ENCODE results near the gene GM2A.

Gene GM2A

DNA sequence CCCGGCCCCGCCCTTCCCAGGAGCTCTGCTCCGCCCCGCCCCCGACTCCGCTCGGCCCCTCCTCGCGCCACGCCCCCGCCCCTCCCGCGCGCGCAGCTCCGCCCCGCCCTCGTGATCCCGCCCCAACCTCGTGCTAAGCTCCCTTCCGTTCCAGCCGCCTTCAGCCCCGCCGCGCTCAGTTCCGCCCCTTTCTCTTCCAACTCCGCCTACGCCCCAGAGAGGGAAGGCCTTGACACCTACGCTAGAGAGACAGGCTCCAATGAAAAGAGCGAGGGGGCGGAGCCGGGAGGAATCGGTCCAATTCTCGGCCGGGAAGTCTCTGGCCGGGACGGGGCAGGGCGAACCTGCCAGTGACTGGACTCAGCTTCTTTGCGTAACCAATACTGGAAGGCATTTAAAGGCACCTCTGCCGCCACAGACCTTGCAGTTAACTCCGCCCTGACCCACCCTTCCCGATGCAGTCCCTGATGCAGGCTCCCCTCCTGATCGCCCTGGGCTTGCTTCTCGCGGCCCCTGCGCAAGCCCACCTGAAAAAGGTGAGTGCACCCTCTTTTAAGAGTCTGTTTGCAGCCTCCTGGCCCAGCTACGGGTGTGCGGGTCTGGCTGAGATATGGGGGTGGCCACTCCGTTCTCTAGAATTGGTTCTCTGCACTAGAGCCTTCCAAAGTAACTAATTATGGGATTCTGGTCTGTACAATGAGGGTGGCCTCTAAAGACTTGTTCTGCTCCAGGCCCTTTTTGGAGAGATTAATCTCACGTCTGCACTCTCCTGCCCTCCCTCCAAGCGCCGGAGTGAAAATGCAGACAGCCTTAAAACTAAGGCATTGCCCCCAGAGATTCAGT lies at the start of gene GM2A:
Gene GM2A, plus strand, starts transcription at position 424 of the 843 bp plus-strand sequence. Its CDS starts 32 bp downstream, at position 456.
- peak; percentile 86 for DNase-seq

DNA sequence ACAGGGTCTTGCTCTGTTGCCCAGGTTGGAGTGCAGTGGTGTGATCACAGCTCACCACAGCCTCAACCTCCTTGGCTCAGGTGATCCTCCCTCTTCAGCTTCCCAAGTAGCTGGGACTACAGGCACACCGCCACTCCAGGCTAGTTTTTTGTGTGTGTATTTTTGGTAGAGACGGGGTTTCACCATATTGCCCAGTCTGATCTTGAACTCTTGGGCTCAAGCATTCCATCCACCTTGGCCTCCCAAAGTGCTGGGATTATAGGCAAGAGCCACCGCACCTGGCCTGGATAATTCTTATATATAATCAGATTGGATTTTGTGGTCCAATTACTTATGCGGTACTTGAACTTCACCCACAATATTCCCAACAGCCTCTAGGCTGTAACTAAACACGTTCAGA lies 48.9 kb upstream of the GM2A start:
- no peak for DNase-seq

DNA sequence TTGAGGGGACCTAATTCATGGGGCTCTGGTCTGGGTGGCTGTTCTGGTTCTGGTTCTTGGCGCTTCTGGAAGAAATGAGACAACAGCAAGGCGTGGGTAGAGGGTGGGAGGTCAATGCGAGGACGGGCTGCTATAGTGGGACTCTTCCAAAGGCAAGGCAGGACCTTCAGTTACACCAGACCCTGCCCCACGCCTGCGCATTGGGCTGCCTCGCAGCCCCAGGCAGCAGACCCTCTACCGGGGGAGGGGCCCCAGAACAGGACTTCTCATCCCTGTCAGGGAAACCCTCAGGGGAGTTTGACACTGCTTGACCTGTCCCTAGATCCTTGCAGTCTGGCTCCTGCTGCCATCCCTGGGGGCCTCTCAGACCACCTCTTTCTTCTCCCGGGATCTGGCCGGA lies 47.6 kb upstream of the GM2A start:
- DNase-seq: no peak

DNA sequence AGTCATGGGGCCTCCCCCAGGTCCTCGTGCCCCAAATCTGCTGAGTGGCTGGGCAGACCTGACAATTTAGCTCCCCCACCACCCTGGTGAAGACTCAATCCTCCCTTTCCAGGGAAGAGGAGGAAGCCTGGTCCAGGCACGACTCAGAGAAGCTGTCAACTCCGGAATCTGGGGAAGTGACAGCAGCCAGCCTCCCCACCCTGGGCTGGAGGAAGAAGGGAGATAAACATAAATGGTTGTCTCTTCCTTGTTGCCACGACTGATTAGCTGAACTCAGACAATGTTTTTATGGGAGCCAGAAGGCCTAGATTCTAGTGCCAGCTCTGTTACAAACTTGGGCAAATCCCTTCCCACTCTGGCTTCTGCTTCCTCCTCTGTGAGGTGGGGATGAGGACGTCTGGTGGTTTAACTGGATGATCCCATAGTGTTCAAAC lies 44.5 kb upstream of the GM2A start:
- DNase-seq: no peak

DNA sequence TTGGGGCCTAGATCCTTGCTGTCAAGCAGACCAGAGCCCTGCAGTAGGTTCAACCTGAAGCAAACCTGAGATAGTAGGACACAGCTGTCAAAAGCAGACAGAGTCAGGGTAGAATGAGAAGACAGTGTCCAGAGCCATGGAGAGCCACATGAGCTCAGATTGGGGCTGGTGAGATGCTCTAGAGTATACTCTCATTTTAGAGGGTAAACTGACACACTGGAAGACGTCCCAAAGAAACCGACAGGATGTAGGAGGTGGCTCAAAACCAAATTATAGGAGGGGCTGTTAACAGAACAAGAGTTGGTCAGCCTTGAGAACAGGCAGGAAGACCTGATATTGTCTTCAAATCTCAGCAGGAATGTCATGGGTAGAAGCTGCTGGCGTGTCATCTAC lies 40.6 kb upstream of the GM2A start:
- no peak for DNase-seq

DNA sequence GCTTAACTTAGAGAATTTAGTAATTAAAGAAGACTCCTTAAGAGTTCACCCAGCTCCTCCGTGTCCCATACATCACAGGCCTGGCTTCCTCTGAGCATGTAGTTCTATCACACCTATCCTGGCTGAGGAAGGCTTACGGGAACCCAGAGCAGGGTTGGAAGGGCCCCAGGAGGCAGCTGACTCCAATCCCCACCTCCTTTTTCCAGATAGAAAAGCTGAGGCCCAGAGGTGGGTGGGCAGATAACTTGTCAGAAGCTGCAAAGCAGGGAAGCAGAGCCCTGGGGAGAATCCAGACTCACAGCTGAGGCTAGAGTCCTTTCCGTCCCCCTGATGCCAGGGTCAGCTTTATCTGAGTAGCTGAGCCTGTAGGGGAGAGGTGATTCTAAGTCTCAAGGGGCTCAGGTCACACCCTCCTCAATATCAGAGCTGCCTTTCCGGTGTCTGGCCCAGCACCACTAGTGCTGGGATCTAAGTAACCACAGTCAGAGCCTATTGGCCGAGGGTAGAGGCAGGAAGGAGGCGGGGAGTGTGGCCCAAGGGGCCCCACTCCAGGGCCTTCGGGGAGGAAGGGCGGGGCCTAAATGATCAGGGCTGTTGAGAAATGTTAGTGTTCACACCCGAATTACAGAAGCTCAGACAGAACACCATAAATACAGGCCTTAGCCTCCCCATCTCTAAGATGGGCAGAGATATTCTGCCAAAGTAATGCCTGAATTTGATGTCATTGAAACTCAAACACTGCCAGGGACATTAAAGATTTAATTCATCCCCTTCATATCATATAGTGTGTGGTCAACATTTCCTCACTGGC lies 39.0 kb upstream of the GM2A start:
- no peak for DNase-seq

DNA sequence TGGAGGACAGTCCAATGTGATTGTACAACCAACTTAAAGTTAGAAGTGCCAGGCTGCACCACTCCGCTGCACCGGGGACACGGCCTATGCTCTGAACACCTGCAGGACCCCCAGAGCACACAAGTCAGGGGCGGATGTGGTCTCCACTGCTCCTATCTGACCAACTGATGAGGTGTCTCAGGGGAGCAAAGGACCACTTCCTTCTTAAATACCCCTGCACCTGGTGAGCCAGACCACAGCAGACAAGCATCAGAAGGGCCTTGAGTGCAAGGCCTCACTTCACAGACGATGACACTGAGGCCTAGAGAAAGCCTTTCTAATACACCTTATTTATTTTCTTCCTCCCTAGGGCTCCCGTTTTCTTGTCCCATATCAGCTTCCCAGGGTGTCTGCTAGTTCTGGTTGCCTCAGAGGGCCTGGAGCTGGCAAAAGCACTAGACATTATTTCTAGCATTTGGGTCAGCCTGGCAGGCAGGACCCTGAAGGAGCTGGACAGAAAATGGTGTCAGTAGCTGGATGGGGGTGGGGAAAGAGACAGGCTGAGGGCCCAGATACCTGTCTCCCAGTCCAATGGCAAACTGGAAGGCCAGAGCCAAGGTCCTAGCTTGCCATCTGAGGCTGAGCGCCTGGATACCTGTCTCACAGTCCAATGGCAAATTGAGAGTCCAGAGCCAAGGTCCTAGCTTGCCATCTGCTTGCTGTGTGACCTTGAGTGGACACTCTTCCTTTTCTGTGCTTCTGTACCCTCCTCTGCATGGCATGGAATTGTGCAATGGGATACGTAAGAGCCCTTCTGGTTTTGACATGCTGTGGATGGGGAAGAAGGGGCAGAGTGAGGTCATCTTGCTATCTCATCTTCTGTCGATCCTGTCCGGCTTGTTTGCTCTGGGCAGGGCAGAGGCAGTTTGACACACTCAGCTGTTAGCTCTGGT lies 38.1 kb upstream of the GM2A start:
- DNase-seq: no peak

DNA sequence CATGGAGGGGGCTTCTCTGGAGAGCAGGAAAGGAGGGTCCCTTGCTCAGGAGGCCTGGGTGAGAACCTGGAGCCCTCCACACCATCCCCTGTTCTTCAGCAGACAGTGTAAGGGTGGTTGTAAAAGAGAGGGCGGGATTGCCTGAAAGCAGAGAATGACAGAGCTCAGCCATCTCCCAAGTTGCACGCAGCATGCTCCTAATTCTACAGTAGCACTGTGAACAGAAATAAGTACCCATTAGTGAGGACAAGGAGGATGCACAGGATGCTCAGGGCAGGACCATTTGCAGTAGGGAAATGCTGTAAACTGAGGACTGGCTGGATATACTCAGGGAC lies 37.5 kb upstream of the GM2A start:
- DNase-seq: no peak

DNA sequence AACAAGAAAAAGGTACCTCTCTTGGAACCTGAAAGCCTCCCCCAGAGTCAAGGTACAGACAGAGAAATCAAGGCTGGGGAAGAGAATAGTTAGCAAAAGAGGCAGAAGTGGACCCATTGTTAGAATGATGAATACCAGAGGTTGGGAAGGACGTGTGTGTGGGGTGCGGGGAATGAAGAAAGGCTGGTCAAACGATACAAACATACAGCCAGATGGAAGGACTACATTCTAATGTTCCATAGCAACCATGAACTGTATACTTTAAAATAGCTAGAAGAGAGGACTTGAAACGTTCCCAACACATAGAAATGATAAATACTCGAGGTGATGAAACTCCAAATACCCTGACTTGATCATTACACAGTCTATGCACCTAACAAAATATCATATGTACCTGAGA lies 36.2 kb upstream of the GM2A start:
- DNase-seq: no peak

DNA sequence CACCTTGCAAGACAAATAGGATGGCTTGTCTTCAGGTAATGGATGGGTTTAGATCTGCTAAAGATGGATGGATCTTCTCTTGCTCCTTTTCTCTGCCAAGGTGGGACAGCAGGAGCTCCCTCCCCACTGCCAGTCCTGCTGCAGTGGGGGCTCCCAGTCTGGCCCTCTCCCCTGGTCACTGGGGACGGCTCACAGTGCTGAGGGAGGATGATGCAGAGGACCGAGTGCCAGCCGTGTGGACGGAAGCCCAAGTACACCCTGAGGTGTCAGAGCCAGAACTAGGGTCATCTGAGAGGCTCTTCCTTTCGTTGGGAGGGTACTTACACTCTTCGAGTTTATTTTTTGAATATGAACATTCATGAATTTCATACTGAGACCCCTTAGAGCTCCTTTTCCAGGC lies 34.8 kb upstream of the GM2A start:
- DNase-seq: no peak

DNA sequence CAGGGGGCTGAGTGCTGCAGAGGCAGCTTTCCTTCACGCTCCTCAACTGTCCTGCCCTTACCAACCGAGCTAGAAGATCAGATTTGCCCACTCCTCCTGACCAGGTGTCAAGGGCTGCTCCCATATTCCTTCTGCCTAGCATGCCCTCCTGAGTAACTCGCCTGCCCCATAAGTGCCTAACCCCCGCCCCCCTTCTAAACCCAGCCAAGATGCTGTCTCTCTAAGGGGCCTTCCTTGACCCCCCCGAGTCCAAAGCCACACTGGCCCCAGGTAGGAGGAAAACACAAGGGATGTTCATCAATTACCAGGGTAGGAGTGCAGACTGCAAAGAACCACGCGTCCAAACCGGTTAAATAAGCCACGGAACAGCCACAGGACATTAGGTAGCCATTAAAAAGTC lies 33.8 kb upstream of the GM2A start:
- no peak for DNase-seq

DNA sequence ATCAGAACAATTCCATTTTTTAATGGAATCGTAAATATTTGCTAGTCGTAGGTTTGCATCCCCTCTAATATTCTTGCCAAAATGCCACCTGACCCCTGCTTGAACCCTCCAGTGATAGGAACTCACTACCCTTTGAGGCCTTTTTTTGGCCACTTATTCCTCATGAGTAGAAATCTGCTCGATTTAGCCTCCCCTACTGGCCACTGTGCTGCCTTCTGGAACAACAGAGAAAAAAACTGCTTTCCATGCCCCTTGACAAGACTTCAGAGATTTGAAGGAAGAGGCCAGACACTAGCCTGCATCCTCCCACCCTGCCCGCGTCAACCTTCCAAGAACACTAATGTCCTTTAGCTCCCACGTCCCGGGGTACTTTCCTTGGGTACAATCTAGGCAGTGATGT lies 33.2 kb upstream of the GM2A start:
- DNase-seq: no peak

DNA sequence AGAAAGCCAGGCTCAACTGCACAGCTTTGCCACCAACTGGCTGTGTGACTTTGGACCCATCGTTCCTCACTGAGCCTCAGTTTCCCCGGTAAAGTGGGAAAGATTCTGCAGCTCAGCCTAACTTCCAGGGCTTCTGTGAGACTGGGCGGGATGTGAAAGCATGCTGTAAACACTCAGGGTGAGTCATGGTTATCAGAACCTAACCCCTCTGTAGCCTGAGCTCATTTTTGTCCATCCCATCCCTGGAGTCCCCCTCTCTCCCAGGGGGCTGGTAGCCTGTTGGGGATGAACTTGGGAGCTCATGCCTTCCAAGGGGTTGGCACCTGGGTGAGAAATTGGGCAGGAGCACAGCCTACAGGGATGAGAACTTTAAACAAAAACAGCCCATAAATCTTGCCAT lies 31.4 kb upstream of the GM2A start:
- no peak for DNase-seq

DNA sequence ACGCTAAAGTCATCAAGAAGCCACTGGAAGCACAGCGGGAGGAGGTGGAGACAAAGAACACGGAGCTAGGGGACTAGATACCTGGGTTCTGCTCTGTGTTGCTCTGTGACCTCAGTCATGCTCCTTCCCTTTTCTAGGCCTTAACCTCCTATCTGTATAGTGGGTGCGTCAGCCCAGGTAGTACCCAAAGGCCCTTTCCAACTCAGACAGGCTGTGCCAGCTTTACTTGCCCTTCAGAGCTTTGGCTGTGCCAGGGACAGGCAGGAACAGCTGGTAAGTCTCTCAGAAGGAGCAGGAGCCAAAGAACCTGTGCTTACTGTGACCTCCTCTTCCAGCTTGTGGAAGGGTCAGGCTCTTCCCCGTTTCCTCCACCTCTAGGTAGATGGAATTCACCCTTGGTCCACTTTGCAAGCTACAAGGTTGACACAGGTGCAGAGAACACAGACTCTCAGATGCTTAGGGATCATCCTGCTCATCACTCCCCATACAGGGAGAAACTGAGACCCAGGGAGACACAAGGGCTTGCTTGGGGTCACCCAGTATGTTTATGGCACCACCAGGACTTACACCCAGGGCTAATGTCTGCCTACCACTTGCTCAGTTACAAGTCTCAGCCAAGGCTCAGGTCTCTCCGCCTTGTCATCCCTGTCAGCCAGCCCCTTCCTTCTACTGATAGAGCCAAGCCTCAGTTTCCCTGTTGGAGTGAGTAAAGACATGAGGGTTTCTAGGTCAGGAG lies 30.8 kb upstream of the GM2A start:
- DNase-seq: no peak

DNA sequence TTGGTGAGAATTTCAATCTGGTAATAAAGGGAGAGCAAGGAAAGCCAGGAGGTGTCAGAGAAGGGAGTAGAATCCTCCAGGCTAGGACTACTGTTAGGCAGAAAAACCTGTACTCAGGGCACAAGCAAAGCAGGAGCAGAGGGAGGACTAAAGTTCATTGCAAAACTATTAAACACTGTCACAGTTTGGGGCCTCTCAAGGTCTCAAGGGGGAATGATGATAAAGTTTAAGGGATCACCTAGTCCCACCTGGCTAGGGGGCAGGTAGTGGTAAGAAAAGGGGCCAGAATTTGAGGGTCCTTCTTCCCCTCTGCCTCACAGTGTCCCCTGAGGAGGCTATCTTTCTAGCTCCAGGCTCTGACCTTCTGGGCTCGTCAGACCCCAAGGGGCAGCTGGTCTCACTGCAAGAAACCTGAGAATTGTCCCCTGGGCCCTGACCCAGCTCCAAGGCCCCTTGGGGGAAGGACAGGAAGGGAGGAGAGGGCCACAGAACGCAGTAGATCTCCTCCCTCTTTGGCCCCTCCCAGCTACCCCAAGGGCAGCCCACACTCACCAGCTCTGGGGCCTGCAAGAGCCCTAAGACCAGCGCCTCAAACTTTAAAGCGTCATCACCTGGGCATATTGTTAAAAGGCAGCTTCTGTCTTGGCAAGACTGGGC lies 30.1 kb upstream of the GM2A start:
- no peak for DNase-seq

DNA sequence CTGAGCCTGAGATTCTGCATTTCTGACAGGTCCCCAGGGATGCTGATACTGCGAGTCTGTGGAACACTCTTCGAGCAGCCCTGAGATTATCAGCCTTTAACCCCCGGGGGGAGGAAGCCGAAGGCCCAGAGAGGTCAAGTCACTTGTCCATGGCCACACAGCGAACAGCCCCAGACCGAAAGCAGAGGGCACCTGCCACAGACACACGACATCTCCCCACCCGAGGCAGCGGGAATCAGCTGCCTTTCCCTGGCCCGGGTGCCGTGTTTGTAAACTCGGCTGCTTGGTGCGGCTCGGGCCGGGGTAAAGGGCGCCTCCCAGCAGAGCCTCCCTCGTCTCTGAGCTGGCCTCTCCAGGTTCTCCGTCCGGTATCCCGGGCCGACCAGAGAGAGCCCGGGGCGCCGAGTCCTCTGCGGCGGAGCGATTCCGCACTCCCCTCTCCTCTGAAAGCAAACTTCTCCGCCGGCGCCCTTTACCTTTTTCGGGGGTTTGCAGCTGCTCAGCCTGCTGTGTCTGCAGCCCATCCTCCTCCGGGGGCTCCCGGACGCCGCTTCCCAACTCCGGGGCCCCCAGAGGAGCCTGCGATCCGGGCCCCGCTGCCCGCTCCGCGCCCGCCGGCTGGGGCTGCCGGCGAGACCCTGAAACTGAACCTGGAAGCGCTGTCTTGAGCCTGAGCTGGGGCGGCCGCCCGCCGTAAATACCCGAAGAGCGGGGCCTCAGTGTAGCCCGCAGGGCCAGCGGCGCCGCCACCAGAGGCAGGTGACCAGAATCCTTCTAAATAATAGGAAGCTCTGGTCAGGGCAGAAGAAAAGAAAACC lies 29.3 kb upstream of the GM2A start, which contains the start of gene CCDC69:
Gene CCDC69, minus strand, starts transcription at position 646 of the 818 bp plus-strand sequence. Its CDS starts 122 bp downstream, at position 524.
- peak; percentile 60 for DNase-seq

DNA sequence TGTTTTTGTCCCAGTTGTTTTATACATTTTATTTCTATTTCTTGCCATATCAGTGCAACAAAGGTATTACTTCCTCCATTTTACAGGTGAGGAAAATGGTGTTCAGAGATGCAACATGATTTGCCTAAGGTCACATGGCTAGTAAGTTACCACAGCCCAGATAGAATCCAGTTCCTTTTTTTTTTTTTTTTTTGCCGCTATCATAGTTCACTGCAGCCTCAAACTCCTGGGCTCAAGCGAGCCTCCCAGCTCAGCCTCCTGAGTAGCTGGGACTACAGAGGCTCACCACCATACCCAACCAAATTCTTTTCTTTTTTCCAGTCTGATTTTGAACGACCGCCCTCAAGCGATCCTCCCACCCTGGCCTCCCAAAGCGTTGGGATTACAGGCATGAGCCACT lies 28.6 kb upstream of the GM2A start:
- DNase-seq: no peak

DNA sequence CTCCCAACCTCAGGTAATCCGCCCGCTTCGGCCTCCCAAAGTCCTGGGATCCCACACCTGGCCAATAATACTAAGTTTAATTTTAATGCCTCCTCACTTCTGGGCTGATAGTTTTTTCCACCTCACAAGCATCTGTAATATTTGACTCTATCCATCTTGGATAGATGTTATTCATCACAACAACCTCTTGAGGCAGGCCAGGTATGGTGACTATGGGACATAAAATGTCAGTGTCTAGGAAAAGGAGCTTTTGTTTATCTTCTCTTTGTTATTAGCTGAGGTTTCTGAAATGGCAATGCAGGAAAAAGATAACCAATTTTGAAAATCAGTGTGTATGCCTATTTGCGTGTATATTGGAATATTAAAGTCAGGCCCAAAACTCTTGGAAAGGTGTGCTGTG lies 27.9 kb upstream of the GM2A start:
- no peak for DNase-seq

DNA sequence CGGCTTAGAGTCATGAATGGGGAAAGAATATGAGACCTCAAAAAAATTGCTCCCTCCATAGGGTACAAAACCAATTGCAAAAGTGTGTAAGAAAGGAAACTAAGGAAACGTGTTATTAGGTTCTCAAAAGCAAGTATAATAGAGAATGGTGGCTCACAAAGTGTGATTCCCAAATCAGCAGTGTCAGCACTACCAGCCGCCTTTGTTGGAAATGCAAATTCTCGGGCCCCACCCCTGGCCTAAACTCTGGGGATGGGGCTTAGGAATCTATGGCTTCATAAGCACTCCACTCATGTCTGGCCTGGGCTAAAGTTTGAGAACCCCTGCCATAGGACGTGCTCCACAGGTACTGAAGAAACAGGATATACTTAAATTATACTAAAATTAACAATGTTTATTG lies 27.5 kb upstream of the GM2A start:
- no peak for DNase-seq

DNA sequence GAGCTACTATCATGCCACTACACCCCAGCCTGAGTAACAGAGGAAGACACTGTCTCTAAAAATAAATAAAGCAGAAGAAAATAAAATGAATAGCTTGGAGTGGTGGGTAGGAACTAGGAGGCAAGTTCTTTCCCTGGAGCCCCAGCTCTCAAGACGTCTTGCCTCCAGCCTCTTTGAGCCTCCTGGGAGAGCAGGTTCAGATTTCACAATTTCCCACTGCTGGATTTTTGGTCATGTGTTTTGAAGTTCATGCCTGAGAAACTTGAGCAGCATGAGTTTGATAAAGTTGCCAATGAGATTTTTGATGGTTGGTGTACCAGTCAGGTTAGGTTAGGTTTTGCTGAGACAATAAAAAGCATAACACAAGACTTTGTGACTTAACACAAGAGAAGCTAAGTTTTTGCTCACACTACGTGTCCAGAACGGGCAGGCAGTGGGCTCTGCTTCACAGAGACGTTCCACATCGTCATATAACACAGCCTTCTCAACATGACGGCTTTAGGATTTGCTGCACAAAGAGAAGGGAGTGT lies 25.0 kb upstream of the GM2A start:
- no peak for DNase-seq

DNA sequence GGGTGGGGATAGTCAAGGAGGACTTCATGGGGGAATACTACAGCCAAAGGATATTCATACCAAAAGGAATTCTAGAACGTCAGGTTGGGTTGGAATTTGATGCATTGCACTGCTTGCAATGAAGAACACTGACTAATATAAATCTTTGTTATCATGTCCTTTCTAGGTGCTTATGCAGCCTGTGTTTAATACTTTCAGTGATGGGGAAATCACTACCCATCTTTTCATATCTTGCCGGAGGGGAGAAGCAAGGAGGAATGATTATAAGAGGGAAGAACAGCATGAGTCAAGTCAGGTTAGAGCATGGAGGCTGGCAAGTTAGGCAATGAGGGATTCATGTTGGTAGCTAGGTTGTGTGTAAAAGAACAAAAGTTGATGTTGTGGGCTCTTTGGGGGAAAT lies 24.0 kb upstream of the GM2A start:
- no peak for DNase-seq

Measured in NCI-H69 (cell line).